HG02870 (cell line): ENCODE measurements around the gene AKT1S1.
"Not testable (repeated sequence)": the region's sequence is repeated elsewhere in the genome, so short reads cannot be mapped to it uniquely, and the experiment has no call there.

Experiments used
- ATAC-seq: cut with Tn5 transposase; IDR thresholded peaks from one replicate; pipeline ENCODE4 v1.9.1; 2021; ENCODE audit warnings: mild to moderate bottlenecking, moderate library complexity; ENCODE audit not compliant: unreplicated experiment

AKT1S1 gene

DNA sequence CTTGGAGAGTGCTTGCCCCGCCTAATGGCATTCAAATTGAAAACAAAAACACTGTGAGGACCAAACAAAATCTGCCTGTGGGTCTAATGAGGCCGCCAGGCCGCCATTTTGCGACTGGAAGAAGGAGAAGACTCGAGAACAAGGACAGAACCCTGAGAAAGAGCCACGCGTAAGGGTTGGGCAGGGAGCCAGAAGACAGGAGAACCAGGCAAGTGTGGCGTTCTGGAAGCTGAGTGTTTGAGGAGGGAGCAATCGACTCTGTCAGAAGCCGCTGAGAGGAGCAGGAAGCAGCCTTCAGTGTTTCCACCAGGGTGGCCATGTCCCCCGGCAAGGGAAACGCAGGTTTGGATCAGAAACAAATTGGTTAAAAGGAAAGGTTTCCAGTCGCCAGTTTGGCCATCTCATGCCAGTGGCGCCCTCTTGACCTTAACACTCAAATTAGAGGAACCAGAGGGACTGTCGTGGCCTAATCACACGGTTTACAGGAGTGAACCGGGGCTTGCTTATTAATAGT lies 36.4 kb downstream of the AKT1S1 start:
- ATAC-seq, result no peak

DNA sequence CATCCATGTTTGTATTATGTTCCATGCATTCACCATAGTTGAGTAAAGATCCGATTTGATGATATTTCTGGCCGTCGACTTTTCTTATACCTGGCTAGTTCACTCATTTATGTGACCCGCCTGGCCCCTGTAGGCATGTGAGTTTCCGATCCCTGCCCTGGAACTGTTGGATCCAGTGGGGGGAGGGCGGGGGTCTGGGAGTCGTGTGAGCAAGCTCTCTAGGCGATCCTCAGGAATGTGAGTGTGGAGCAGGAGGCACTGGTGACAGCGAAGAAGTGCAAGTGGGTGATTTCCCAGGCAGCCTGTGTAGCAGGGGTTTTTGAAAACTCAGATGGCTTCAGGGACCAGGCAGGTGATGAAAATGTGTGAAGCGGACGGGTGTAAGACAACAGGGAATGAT lies 36.8 kb downstream of the AKT1S1 start:
- ATAC-seq, result no peak

DNA sequence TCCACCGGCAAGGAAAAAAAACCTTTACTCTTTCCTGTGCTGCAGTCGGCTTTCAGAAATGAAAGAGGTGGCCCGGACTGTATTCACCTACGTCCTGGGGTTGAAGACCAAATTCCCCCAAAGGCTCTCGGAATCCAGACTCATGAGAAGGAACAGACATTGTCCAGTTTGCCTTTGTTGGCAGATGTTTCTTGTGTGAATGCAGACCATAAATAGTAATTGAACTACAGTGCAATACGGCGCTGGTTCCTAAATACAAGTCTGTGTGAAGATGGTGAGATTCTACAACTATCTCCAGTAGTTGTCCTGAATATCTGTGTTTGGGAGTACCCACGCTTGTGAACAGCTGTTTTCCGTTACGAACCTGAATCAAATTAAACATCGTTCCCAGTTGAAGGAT lies 37.4 kb downstream of the AKT1S1 start:
- ATAC-seq, result no peak

- ATAC-seq, result no peak
Measured at GRCh38 chr19:49838885-49839588, 38.1 kb downstream of the AKT1S1 start.

DNA sequence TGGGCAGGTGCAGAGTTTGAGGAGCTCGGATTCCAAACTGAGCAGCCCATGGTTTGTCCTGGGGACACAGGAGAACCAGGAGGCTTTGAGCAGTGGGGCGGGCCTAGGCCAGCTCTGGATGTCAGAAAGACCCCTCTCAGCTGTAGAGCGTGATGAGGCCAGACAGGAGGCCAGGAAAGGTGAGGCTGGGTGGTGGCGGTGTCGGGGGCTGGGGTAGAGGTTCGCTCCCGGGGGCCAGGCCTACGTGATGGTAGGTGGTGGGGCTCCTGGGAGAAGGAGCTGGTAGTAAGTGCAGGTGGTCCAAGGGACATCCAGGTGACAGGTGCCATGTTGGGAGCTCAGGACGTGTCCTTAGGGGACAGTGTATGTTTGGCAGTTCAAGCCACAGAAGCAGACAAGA lies 39.7 kb downstream of the AKT1S1 start:
- no peak for ATAC-seq

GRCh38 chr19:49837009-49837310 lies 40.2 kb downstream of the AKT1S1 start:
- no peak for ATAC-seq

- no peak for ATAC-seq
Measured at GRCh38 chr19:49836176-49837008, 40.8 kb downstream of the AKT1S1 start.

DNA sequence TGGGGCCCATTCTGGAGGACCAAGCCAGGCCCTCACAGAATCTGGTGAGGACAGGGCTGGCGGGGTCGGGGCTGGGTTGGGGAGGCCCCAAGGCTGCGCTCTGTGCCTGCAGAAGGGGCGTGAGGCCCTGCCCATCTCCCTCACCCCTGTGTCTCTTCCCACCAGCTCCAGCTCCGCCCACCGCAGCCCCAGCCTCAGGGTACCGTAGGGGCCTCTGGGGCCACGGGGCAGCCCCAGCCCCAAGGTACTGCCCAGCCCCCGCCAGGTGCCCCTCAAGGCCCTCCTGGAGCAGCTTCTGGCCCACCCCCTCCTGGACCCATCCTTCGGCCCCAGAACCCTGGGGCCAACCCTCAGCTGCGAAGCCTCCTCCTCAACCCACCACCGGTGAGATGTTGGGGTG lies 41.6 kb downstream of the AKT1S1 start:
- ATAC-seq, result no peak

GRCh38 chr19:49833599-49833998 lies 43.6 kb downstream of the AKT1S1 start:
- ATAC-seq, result no peak

GRCh38 chr19:49832556-49832955 lies 44.6 kb downstream of the AKT1S1 start:
- ATAC-seq, result no peak

DNA sequence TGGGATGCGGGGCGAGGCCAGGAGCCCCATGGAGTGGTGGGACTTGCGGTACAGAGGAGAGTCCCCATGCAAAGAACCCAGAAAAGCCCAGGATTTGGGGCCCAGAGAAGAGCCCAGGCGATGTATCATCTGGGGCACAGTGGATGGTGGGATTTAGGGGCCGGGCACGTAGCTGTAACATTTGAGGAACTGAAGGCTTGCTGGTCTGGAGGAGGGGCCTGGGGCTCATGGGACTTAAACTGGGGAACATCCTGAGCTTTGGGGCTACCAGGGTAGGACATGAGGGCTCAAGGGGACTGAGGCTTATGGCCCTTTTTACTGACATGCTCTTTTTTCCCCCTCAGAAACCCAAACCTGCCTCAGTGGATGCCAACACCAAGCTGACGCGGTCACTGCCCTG lies 45.6 kb downstream of the AKT1S1 start:
- no peak for ATAC-seq

- ATAC-seq, result no peak
Measured at GRCh38 chr19:49830766-49831165, 46.4 kb downstream of the AKT1S1 start.

GRCh38 chr19:49829721-49830120 lies 47.4 kb downstream of the AKT1S1 start:
- no peak for ATAC-seq

- ATAC-seq, result no peak
Measured at GRCh38 chr19:49829200-49829599, 48.0 kb downstream of the AKT1S1 start.

DNA sequence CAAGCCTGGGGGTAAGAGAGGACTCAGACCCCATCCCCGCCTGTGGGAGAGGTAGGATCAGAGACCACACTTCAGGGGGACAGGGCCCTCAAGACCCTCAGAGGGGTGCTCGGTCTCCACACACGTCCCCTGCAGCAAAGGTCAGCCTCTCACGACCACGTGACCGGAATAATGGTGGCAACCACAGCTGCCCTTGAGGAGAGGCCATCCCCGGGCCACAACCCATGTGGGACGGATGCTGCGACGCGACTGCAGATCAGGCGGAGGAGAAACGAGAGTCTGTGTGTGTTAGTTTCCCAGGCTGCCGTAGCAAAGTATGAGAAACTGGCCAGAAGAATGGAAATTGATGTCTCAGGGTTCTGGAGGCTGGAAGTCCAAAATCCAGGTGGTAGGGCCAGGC lies 50.1 kb downstream of the AKT1S1 start:
- no peak for ATAC-seq

DNA sequence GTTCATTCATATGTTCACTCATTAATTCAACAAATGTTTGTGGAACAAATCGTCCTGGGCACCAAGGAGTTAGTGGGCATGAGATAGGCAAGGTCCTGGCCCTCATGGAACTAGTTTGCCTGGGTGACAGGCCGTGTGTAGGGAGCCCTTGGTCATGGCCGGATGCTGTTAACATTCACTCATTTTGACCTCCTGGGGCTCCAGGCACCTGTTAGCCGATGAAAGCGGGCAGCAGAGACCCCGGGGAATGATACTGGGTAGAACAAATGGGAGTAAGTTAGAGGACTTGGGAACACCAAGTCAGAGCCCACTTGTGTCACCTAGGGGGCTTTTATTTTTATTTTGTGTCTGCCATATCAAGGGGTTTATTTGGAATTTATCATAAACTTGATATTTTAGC lies 52.5 kb downstream of the AKT1S1 start:
- no peak for ATAC-seq

- no peak for ATAC-seq
Measured at GRCh38 chr19:49823472-49823871, 53.7 kb downstream of the AKT1S1 start.

GRCh38 chr19:49820125-49820524 lies 57.0 kb downstream of the AKT1S1 start:
- no peak for ATAC-seq

GRCh38 chr19:49819452-49820115 lies 57.6 kb downstream of the AKT1S1 start:
- ATAC-seq, result not testable (repeated sequence)
